Endodermal cell (in vitro differentiated cells): ENCODE data around the gene NGEF. TPM values are rescaled to one million over a fixed set of nuclear protein-coding genes. Genes with fewer than 3 reads are reported as not detected.

Experiments
- DNase-seq: peaks from one replicate; pipeline ENCODE4 v3.0.0-alpha.2; 2017
- H3K27ac ChIP-seq: 2 replicates; pipeline ENCODE4 v1.5.1; 2013; ENCODE audit warnings: mild to moderate bottlenecking, low read depth, low read length, moderate library complexity
- H3K27me3 ChIP-seq: 2 replicates; pipeline ENCODE4 v1.6.1; 2013; ENCODE audit warnings: mild to moderate bottlenecking, low read length, moderate library complexity; ENCODE audit not compliant: insufficient read depth, control insufficient read depth, poor library complexity, severe bottlenecking
- H3K36me3 ChIP-seq: 2 replicates; pipeline ENCODE4 v1.7.0; 2013; ENCODE audit warnings: mild to moderate bottlenecking, low read length, moderate library complexity; ENCODE audit not compliant: control insufficient read depth, insufficient read depth
- H3K4me1 ChIP-seq: one replicate; pipeline ENCODE4 v1.7.0; 2013; ENCODE audit warnings: low read length; ENCODE audit not compliant: control insufficient read depth, insufficient read depth
- H3K4me3 ChIP-seq: 2 replicates; pipeline ENCODE4 v1.5.1; 2013; ENCODE audit warnings: mild to moderate bottlenecking, low read length, moderate library complexity
- H3K9ac ChIP-seq: 2 replicates; pipeline ENCODE4 v1.6.1; 2013; ENCODE audit warnings: mild to moderate bottlenecking, low read length, moderate library complexity; ENCODE audit not compliant: poor library complexity, severe bottlenecking; ENCODE audit errors: extremely low read depth
- H3K9me3 ChIP-seq: 2 replicates; pipeline ENCODE4 v1.6.1; 2013; ENCODE audit warnings: mild to moderate bottlenecking, low read length, moderate library complexity; ENCODE audit not compliant: control insufficient read depth
- H3K27ac Mint-ChIP-seq: 2 replicates; pipeline ENCODE4 v1.8.0; 2020; ENCODE audit warnings: mixed read lengths
- H3K27me3 Mint-ChIP-seq: 2 replicates; pipeline ENCODE4 v1.8.0; 2021; ENCODE audit warnings: mild to moderate bottlenecking, mixed read lengths; ENCODE audit not compliant: insufficient read depth
- H3K36me3 Mint-ChIP-seq: 2 replicates; pipeline ENCODE4 v1.8.0; 2020; ENCODE audit warnings: low read depth, mixed read lengths
- H3K4me1 Mint-ChIP-seq: 2 replicates; pipeline ENCODE4 v1.8.0; 2020; ENCODE audit warnings: mixed read lengths
- H3K4me3 Mint-ChIP-seq: 2 replicates; pipeline ENCODE4 v1.8.0; 2020; ENCODE audit warnings: mild to moderate bottlenecking, moderate library complexity, mixed read lengths
- H3K9me3 Mint-ChIP-seq: 2 replicates; pipeline ENCODE4 v1.8.0; 2020; ENCODE audit warnings: mild to moderate bottlenecking, mixed read lengths
- WGBS, 2 experiments: methylation state at CpG; one replicate each; pipeline versions ENCODE4 v1.1.5 to v1.1.7; 2013; ENCODE audit warnings: missing lambda C conversion rate in 2 of 2, mixed read lengths in 1 of 2; ENCODE audit not compliant: insufficient coverage in 1 of 2, insufficient read length in 1 of 2; 5-methylcytosine and 5-hydroxymethylcytosine counted together
- total RNA-seq, 2 donors: library from RNA; stranded (reverse); fragmentation: NEBNext Ultra II Directional in 1 of 2; extraction: Animal tissue kit (Norgen Biotek cat#: 25700) in 1 of 2; gene quantifications; 2 replicates in 1 of 2; 3 replicates in 1 of 2; pipeline ENCODE4 v1.2.1, GENCODE V29; 2021
- TF ChIP-seq, protein P1 (sequence below): fragments of 200-600 bp; sonication (generic); conservative IDR thresholded peaks from 2 replicates; pipeline ENCODE4 v1.5.0; 2021; ENCODE audit warnings: antibody characterized with exemption, mild to moderate bottlenecking

Gene NGEF
- total RNA-seq, 2 donors from 2014 or later: 1.8 to 2.9 TPM

DNA sequence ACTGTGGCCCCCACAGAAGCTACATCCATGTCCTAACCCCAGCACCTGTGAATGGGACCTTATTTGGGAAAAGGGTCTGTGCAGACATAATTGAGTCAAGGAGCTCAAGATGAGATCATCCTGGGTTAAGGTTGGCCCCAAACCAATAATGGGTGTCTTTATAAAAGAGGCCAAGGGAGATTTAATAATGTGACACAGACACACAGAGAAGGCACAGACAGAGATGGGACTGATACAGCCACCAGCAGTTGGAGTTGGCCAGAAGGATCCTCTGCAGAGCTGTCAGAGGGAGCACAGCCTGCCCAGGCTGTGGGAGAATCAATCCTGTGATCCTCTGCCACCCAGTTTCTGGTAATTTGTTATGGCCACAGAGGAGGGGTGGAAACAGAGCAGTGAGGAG, 116.9 kb downstream of the NGEF start:
- no peak overlapping the region for H3K4me3 ChIP-seq
- Mint-ChIP-seq H3K4me3 (no peak overlapping the region), H3K36me3 (no peaks in the 10 kb centered on the region), H3K9me3 (no peaks in the 10 kb centered on the region), H3K27ac (no peak overlapping the region), H3K4me1 (peaks cover 4% of the 10 kb centered on the region), H3K27me3 (no peaks in the 10 kb centered on the region)
- DNase-seq: peak; percentile 20
- TF ChIP-seq, protein P1, sequence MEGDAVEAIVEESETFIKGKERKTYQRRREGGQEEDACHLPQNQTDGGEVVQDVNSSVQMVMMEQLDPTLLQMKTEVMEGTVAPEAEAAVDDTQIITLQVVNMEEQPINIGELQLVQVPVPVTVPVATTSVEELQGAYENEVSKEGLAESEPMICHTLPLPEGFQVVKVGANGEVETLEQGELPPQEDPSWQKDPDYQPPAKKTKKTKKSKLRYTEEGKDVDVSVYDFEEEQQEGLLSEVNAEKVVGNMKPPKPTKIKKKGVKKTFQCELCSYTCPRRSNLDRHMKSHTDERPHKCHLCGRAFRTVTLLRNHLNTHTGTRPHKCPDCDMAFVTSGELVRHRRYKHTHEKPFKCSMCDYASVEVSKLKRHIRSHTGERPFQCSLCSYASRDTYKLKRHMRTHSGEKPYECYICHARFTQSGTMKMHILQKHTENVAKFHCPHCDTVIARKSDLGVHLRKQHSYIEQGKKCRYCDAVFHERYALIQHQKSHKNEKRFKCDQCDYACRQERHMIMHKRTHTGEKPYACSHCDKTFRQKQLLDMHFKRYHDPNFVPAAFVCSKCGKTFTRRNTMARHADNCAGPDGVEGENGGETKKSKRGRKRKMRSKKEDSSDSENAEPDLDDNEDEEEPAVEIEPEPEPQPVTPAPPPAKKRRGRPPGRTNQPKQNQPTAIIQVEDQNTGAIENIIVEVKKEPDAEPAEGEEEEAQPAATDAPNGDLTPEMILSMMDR: no peak
- H3K27me3 ChIP-seq: peaks cover 7% of the 10 kb centered on the region
- no peaks in the 10 kb centered on the region for H3K36me3 ChIP-seq
- no peaks in the 10 kb centered on the region for H3K9me3 ChIP-seq
- no peak overlapping the region for H3K27ac ChIP-seq
- H3K9ac ChIP-seq: no peak overlapping the region
- H3K4me1 ChIP-seq: no peaks in the 10 kb centered on the region

DNA sequence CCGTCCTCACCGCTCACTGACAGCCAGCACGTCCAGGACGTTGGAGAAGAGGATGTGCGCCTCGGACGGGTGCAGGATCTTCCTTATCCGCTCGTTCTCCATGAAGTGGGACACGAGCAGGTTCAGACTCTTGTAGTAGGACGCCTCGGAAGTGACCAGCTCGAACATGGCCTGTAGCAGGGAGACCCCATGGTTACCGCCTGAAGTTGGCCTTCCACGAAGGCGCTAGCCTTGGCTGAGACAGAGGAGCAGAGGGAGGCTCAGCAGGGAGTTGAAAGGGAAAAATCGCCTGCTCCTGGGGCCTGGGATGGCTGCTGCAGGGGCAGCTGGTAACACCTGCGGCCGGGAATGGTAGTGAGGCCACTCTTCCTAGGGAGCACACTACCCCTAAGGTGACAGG, 118.3 kb downstream of the NGEF start:
- no peak overlapping the region for H3K9ac ChIP-seq
- H3K4me3 ChIP-seq: no peak overlapping the region
- no peaks in the 10 kb centered on the region for H3K27me3 Mint-ChIP-seq
- H3K4me1 Mint-ChIP-seq: peaks cover 11% of the 10 kb centered on the region
- no peaks in the 10 kb centered on the region for H3K36me3 Mint-ChIP-seq
- no peaks in the 10 kb centered on the region for H3K4me1 ChIP-seq
- no peak overlapping the region for H3K27ac Mint-ChIP-seq
- no peaks in the 10 kb centered on the region for H3K9me3 ChIP-seq
- no peaks in the 10 kb centered on the region for H3K27me3 ChIP-seq
- TF ChIP-seq, protein P1: no peak
- no peaks in the 10 kb centered on the region for H3K36me3 ChIP-seq
- H3K4me3 Mint-ChIP-seq: no peak overlapping the region
- H3K9me3 Mint-ChIP-seq: no peaks in the 10 kb centered on the region
- peak; percentile 33 for DNase-seq
- 91 to 95% methylated on average over 17 to 19 of the region's 19 CpGs for WGBS, 2 experiments
- H3K27ac ChIP-seq: no peak overlapping the region

DNA sequence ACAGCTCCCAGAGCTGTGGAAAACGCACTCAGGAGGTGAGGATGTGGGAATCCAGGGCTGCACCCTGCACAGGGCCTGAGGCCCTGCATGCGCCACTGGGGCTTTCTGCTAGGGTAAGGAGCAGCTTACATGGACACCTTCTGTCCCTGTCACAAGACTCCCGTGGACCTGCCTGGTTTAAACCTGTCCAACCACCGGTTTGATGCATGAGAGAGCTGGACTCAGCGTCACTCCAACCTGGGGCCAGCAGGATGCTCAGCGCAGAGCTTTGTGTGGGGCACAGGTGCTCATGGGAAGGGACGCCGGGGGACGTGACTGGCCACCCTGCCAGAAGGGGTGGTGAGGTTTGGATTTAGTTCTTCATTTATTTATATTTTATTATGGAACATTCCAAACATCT, 118.8 kb downstream of the NGEF start:
- Mint-ChIP-seq H3K27ac (no peak overlapping the region), H3K9me3 (no peaks in the 10 kb centered on the region), H3K4me3 (no peak overlapping the region), H3K4me1 (peaks cover 11% of the 10 kb centered on the region), H3K36me3 (no peaks in the 10 kb centered on the region), H3K27me3 (no peaks in the 10 kb centered on the region)
- Histone ChIP-seq H3K4me1 (no peaks in the 10 kb centered on the region), H3K9ac (no peak overlapping the region), H3K27ac (no peak overlapping the region), H3K27me3 (no peaks in the 10 kb centered on the region), H3K36me3 (no peaks in the 10 kb centered on the region), H3K4me3 (no peak overlapping the region), H3K9me3 (no peaks in the 10 kb centered on the region)
- WGBS, 2 experiments: 90 to 95% methylated on average over 5 to 8 of the region's 9 CpGs
- DNase-seq: peak; percentile 35
- TF ChIP-seq, protein P1: no peak
